Measurements from ENCODE around the gene EXOC6B.

DNA sequence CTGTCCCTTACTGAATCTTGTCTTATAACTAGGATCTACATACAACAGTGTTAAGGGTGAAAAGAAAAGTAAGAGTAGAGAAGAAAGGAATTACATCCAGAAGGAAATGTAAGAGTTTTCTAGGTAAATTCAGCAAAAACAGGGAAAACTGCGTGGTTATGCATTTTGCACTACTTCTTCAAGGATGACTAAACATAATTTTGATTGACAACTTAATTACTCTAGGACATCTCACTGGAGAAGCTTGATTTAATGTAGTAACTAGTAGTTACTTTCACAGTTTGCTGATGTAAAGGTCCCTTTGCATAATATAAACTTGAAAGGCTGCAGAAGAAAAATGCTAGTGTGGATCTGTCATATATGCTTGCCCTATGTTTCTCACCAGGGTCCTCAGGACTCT, 464.8 kb downstream of the EXOC6B start:
- TF ChIP-seq YY1 (tag by site-specific recombination; IDR thresholded peaks at IDR 0.05) (no peak), ZNF221 (tag by site-specific recombination; IDR thresholded peaks at IDR 0.05; ENCODE audit: borderline replicate concordance) (no peak), PRDM1 (tag by site-specific recombination; IDR thresholded peaks at IDR 0.05) (no peak), ZNF114 (tag by site-specific recombination; IDR thresholded peaks at IDR 0.05) (no peak), MZF1 (tag by site-specific recombination; IDR thresholded peaks at IDR 0.05; ENCODE audit: borderline replicate concordance) (no peak), ZNF10 (tag by site-specific recombination; IDR thresholded peaks at IDR 0.05) (no peak), ZNF274 (IDR thresholded peaks at IDR 0.05; ENCODE audit: low read length) (no peak), ZNF274 (tag by site-specific recombination; IDR thresholded peaks at IDR 0.05; ENCODE audit: borderline replicate concordance) (no peak)
- TF ChIP-seq, protein P1, sequence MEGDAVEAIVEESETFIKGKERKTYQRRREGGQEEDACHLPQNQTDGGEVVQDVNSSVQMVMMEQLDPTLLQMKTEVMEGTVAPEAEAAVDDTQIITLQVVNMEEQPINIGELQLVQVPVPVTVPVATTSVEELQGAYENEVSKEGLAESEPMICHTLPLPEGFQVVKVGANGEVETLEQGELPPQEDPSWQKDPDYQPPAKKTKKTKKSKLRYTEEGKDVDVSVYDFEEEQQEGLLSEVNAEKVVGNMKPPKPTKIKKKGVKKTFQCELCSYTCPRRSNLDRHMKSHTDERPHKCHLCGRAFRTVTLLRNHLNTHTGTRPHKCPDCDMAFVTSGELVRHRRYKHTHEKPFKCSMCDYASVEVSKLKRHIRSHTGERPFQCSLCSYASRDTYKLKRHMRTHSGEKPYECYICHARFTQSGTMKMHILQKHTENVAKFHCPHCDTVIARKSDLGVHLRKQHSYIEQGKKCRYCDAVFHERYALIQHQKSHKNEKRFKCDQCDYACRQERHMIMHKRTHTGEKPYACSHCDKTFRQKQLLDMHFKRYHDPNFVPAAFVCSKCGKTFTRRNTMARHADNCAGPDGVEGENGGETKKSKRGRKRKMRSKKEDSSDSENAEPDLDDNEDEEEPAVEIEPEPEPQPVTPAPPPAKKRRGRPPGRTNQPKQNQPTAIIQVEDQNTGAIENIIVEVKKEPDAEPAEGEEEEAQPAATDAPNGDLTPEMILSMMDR (tag by site-specific recombination; IDR thresholded peaks at IDR 0.05), result no peak
